Activated CD8-positive, alpha-beta memory T cell treated with anti-CD3 and anti-CD28 coated beads for 48 hours (primary cell): ENCODE results near the gene CXCL6.

ENCODE experiments used
- DNase-seq, 3 experiments: peaks; one replicate each; pipeline ENCODE4 v3.0.0-alpha.2; 2020; ENCODE audit warnings: low read depth in 2 of 3, low spot score in 2 of 3

CXCL6 gene

GRCh38 chr4:73836373-73837279, at the start of gene CXCL6:
TSS of gene CXCL6 (plus strand) at chr4:73836678. CDS start at chr4:73836751, 73 bp downstream.
- DNase-seq: no peak

GRCh38 chr4:73788411-73788810, 48.1 kb upstream of the CXCL6 start:
- DNase-seq: no peak

GRCh38 chr4:73798842-73799241, 37.6 kb upstream of the CXCL6 start:
- DNase-seq: no peak

GRCh38 chr4:73800206-73800605, 36.3 kb upstream of the CXCL6 start:
- DNase-seq: no peak

GRCh38 chr4:73801692-73802091, 34.8 kb upstream of the CXCL6 start:
- DNase-seq: no peak

- no peak for DNase-seq
Measured at GRCh38 chr4:73803213-73803612, 33.3 kb upstream of the CXCL6 start.

- no peak for DNase-seq
Measured at GRCh38 chr4:73810191-73810590, 26.3 kb upstream of the CXCL6 start.

- no peak for DNase-seq
Measured at GRCh38 chr4:73811841-73812240, 24.6 kb upstream of the CXCL6 start.

GRCh38 chr4:73814679-73815078, 21.8 kb upstream of the CXCL6 start:
- DNase-seq: no peak

GRCh38 chr4:73815145-73815544, 21.3 kb upstream of the CXCL6 start:
- no peak for DNase-seq

- DNase-seq: no peak
Measured at GRCh38 chr4:73816814-73817213, 19.7 kb upstream of the CXCL6 start.

- no peak for DNase-seq
Measured at GRCh38 chr4:73817341-73817740, 19.1 kb upstream of the CXCL6 start.

GRCh38 chr4:73821325-73821724, 15.2 kb upstream of the CXCL6 start:
- DNase-seq: no peak

- DNase-seq: no peak
Measured at GRCh38 chr4:73822389-73822788, 14.1 kb upstream of the CXCL6 start.

GRCh38 chr4:73822812-73823504, 13.5 kb upstream of the CXCL6 start:
- no peak for DNase-seq

- no peak for DNase-seq
Measured at GRCh38 chr4:73823760-73824159, 12.7 kb upstream of the CXCL6 start.

- no peak for DNase-seq
Measured at GRCh38 chr4:73828956-73829355, 7.5 kb upstream of the CXCL6 start.

GRCh38 chr4:73831569-73831968, 4.9 kb upstream of the CXCL6 start:
- DNase-seq: no peak

- no peak for DNase-seq
Measured at GRCh38 chr4:73832651-73833237, 3.7 kb upstream of the CXCL6 start.

GRCh38 chr4:73839071-73839470, 2.6 kb downstream of the CXCL6 start:
- no peak for DNase-seq

- DNase-seq: no peak
Measured at GRCh38 chr4:73839715-73840114, 3.2 kb downstream of the CXCL6 start.
